WTC11 (cell line): ENCODE data around the gene PYY. TPM values are rescaled to one million over a fixed set of nuclear protein-coding genes. Genes with fewer than 3 reads are reported as not detected.

Source experiments
- ATAC-seq: fragments of 200-7000 bp; cut with Tn5 transposase; 2 replicates; pipeline ENCODE4 v1.10.0; 2021; ENCODE audit warnings: mild to moderate bottlenecking, moderate library complexity
- CTCF ChIA-PET: fragments of 300-600 bp; sonication (Branson Sonifier 250); formaldehyde crosslinking; loops from one replicate; lab custom pipeline; 2021; ENCODE audit warnings: antibody characterized with exemption; lab: Charles Lee
- POLR2A ChIA-PET: fragments of 350-600 bp; sonication (Branson Sonifier 250); formaldehyde crosslinking; loops from one replicate; lab custom pipeline; 2021; ENCODE audit warnings: antibody characterized with exemption; lab: Charles Lee
- DNase-seq: peaks from one replicate; pipeline ENCODE4 v3.0.0; 2021; ENCODE audit warnings: low spot score
- H3K27ac Mint-ChIP-seq: 2 replicates; pipeline ENCODE4 v1.8.0; 2021; ENCODE audit warnings: mixed read lengths
- H3K27me3 Mint-ChIP-seq: 2 replicates; pipeline ENCODE4 v1.8.0; 2021; ENCODE audit warnings: low read depth, mild to moderate bottlenecking, moderate library complexity, mixed read lengths
- H3K36me3 Mint-ChIP-seq: 2 replicates; pipeline ENCODE4 v1.8.0; 2021; ENCODE audit warnings: mixed read lengths
- H3K4me1 Mint-ChIP-seq: 2 replicates; pipeline ENCODE4 v1.8.0; 2022; ENCODE audit warnings: mixed read lengths
- H3K4me3 Mint-ChIP-seq: 2 replicates; pipeline ENCODE4 v1.8.0; 2021; ENCODE audit warnings: mild to moderate bottlenecking, moderate library complexity, mixed read lengths
- H3K9me3 Mint-ChIP-seq: 2 replicates; pipeline ENCODE4 v1.8.0; 2021; ENCODE audit warnings: mixed read lengths
- ATF1 ChIP-seq: sonication (generic); formaldehyde crosslinking; IDR thresholded peaks from 2 replicates; pipeline ENCODE4 v1.8.1; 2023; ENCODE audit warnings: mild to moderate bottlenecking, moderate library complexity, missing genetic modification reagents
- FOXK1 ChIP-seq: sonication (generic); formaldehyde crosslinking; IDR thresholded peaks from 2 replicates; pipeline ENCODE4 v1.8.0; 2022; ENCODE audit warnings: mild to moderate bottlenecking, moderate library complexity, missing genetic modification reagents
- JAZF1 ChIP-seq: fragments of 250-450 bp; sonication (Bioruptor Pico); IDR thresholded peaks from 2 replicates; pipeline ENCODE4 v1.9.0; 2021; ENCODE audit warnings: moderate library complexity, mild to moderate bottlenecking, inconsistent platforms
- NFATC4 ChIP-seq: fragments of 250-450 bp; sonication (Bioruptor Pico); IDR thresholded peaks from 2 replicates; pipeline ENCODE4 v1.9.0; 2021; ENCODE audit warnings: mild to moderate bottlenecking
- NFYB ChIP-seq: sonication (generic); formaldehyde crosslinking; conservative IDR thresholded peaks from 2 replicates; pipeline ENCODE4 v1.8.0; 2022; ENCODE audit warnings: low read depth, missing genetic modification reagents
- RELA ChIP-seq: sonication (generic); formaldehyde crosslinking; IDR thresholded peaks from 2 replicates; pipeline ENCODE4 v1.8.1; 2022; ENCODE audit warnings: missing genetic modification reagents, mild to moderate bottlenecking, borderline replicate concordance
- SP1 ChIP-seq: sonication (generic); formaldehyde crosslinking; conservative IDR thresholded peaks from 2 replicates; pipeline ENCODE4 v1.8.1; 2022; ENCODE audit warnings: missing genetic modification reagents
- ZBTB21 ChIP-seq: sonication (generic); formaldehyde crosslinking; IDR thresholded peaks from 2 replicates; pipeline ENCODE4 v1.8.1; 2023; ENCODE audit warnings: mild to moderate bottlenecking, missing genetic modification reagents, borderline replicate concordance
- ZNF121 ChIP-seq: sonication (generic); formaldehyde crosslinking; IDR thresholded peaks from 2 replicates; pipeline ENCODE4 v1.8.0; 2023; ENCODE audit warnings: missing genetic modification reagents
- ZNF138 ChIP-seq: sonication (generic); formaldehyde crosslinking; conservative IDR thresholded peaks from 2 replicates; pipeline ENCODE4 v1.8.1; 2022; ENCODE audit warnings: mild to moderate bottlenecking, moderate library complexity, missing genetic modification reagents
- ZNF219 ChIP-seq: sonication (generic); formaldehyde crosslinking; IDR thresholded peaks from 2 replicates; pipeline ENCODE4 v1.8.0; 2023; ENCODE audit warnings: missing genetic modification reagents, mild to moderate bottlenecking, borderline replicate concordance
- ZNF263 ChIP-seq: sonication (generic); formaldehyde crosslinking; IDR thresholded peaks from 2 replicates; pipeline ENCODE4 v1.8.1; 2022; ENCODE audit warnings: low read depth, mild to moderate bottlenecking, moderate library complexity, missing genetic modification reagents
- total RNA-seq: library from RNA; stranded (reverse); gene quantifications from 3 replicates; pipeline ENCODE4 v1.2.3, GENCODE V29; 2021
- TF ChIP-seq, protein P1 (sequence below): sonication (generic); formaldehyde crosslinking; IDR thresholded peaks from 2 replicates; pipeline ENCODE4 v1.8.0; 2022; ENCODE audit warnings: mild to moderate bottlenecking, missing genetic modification reagents
- TF ChIP-seq, protein P2 (sequence below): sonication (generic); formaldehyde crosslinking; conservative IDR thresholded peaks from 2 replicates; pipeline ENCODE4 v1.8.1; 2022; ENCODE audit warnings: mild to moderate bottlenecking, missing genetic modification reagents
- TF ChIP-seq, protein P3 (sequence below): sonication (generic); formaldehyde crosslinking; IDR thresholded peaks from 2 replicates; pipeline ENCODE4 v1.8.1; 2023; ENCODE audit warnings: mild to moderate bottlenecking, missing genetic modification reagents, moderate library complexity
- TF ChIP-seq, protein P4 (sequence below): fragments of 250-450 bp; sonication (Bioruptor Pico); IDR thresholded peaks from 2 replicates; pipeline ENCODE4 v1.9.0; 2021; ENCODE audit warnings: moderate library complexity, mild to moderate bottlenecking, inconsistent platforms, borderline replicate concordance
- TF ChIP-seq, protein P5 (sequence below): sonication (generic); formaldehyde crosslinking; IDR thresholded peaks from 2 replicates; pipeline ENCODE4 v1.8.1; 2022; ENCODE audit warnings: low read depth, missing genetic modification reagents, borderline replicate concordance
- TF ChIP-seq, protein P6 (sequence below): fragments of 200-600 bp; IDR thresholded peaks from 2 replicates; pipeline ENCODE4 v1.8.0; 2022; ENCODE audit warnings: antibody characterized with exemption
- TF ChIP-seq, protein P7 (sequence below): sonication (generic); formaldehyde crosslinking; IDR thresholded peaks from 2 replicates; pipeline ENCODE4 v1.8.1; 2022; ENCODE audit warnings: low read depth, mild to moderate bottlenecking, moderate library complexity, missing genetic modification reagents, borderline replicate concordance

The PYY gene
- total RNA-seq, 1 experiment from 2014 or later, result 0.72 TPM

DNA sequence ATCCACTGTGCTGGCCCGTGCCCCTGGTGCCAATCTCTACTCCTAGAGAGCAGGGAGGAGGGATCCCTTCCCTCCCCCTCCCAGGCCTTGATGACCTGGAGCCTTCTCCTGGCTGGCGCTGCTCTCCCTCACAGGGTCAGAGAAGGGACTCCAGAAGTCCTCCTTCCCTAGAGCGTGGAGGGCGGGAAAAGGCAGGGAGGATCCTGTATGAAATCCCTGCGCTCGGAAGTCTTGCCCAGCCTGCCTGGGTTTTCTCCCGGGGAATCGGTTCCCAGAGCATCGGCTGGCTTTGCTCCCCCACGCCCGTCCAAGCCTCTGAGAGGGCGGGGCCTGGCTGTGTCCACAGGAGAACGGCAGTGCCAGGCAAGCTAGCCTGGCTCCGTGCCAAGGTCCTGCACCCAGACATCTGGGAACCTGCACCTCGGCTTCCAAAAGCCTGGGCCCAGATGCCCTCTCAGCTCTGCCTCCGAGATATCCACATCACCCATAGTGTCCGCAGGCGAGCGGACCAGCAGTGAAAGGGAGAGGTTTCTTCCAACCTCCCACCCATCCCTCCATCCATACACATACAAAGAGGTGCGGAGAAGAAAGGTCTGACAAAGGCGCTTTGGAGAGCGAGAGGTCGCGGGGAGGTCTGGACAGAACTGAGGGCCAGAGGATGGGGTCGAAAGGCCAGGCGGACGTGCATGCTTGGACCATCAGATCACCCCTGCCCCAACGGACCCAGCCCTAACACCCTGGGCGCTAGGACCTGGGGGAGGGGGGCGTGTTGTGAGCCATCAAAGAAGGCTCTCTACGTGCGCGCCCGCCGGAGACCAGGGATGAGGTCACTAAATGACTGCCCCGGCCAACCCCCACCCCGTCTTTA, 47.5 kb downstream of the PYY start:
- TF ChIP-seq, protein P1, sequence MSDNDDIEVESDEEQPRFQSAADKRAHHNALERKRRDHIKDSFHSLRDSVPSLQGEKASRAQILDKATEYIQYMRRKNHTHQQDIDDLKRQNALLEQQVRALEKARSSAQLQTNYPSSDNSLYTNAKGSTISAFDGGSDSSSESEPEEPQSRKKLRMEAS (CRISPR knock-in tag), result peak; percentile 39; the same call in 1 of the 2 replicates
- TF ChIP-seq ZNF263 (CRISPR knock-in tag) (0 out of 2 replicates have a peak, but pooled peaks have one; percentile 51), SP1 (CRISPR knock-in tag) (peak; percentile 86), FOXK1 (peak; percentile 55; the same call in 1 of the 2 replicates), ZNF121 (peak; percentile 70)
- TF ChIP-seq, protein P2, sequence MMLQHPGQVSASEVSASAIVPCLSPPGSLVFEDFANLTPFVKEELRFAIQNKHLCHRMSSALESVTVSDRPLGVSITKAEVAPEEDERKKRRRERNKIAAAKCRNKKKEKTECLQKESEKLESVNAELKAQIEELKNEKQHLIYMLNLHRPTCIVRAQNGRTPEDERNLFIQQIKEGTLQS (CRISPR knock-in tag), result no peak
- H3K27ac Mint-ChIP-seq, result no peak overlapping the region
- H3K4me1 Mint-ChIP-seq, result peaks cover 37% of the 10 kb centered on the region
- peak; percentile 86 for DNase-seq
- peak overlapping the region; percentile 90 for H3K4me3 Mint-ChIP-seq
- H3K9me3 Mint-ChIP-seq, result no peaks in the 10 kb centered on the region
- ChIA-PET CTCF (interaction anchor here (0.6 to 7.7 kb wide), 14 partner anchors 11 to 581 kb away, joined by 3 to 49 read pairs (median 6); partner anchors contain the start of genes CD300LG and PPY), POLR2A (no interaction called here)
- H3K27me3 Mint-ChIP-seq, result peaks cover 55% of the 10 kb centered on the region
- no peaks in the 10 kb centered on the region for H3K36me3 Mint-ChIP-seq
- ATAC-seq, result peak; percentile 59

DNA sequence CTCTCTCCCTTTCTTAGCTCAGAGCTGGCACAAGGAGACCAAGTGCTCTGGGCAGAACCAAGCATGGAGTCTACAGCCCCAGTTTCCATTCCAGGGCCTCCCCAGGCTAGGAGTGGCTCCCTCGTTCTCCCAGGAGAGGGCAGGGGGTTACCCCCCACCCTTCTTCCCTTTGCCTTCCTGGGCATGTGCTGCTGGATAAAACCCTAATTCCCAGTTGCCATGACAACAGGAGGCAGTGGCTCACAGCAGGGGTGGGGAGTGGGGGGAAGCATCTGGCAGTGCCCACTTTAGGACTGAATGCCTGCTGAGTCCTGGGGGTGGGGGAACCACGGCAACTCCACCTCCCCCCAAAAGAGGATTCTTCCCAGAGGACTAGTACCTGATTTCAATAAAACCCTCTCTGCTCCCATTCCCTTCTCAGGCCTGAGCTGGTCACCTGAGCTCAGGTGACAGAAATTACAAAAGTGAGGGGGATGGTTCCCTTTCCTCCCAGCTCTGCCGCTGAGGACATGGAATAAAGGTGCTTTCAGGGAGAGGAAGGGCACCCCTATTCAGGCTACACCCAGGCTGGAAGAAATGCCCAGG, 48.2 kb downstream of the PYY start:
- ATAC-seq, result no peak; the same call in 1 of the 2 replicates
- CTCF ChIA-PET, result interaction anchor here (1.0 to 7.7 kb wide), 10 partner anchors 10 to 102 kb away, joined by 3 to 49 read pairs (median 7); partner anchors contain the start of genes CD300LG and PPY
- POLR2A ChIA-PET, result no interaction called here

More for the DNA sequence above, 48.2 kb downstream of the PYY start:
- DNase-seq, result no peak
- H3K4me1 Mint-ChIP-seq, result peaks cover 44% of the 10 kb centered on the region
- no peak overlapping the region for H3K27ac Mint-ChIP-seq
- H3K9me3 Mint-ChIP-seq, result no peaks in the 10 kb centered on the region
- TF ChIP-seq, protein P3, sequence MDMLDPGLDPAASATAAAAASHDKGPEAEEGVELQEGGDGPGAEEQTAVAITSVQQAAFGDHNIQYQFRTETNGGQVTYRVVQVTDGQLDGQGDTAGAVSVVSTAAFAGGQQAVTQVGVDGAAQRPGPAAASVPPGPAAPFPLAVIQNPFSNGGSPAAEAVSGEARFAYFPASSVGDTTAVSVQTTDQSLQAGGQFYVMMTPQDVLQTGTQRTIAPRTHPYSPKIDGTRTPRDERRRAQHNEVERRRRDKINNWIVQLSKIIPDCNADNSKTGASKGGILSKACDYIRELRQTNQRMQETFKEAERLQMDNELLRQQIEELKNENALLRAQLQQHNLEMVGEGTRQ (CRISPR knock-in tag), result no peak
- TF ChIP-seq, protein P4, sequence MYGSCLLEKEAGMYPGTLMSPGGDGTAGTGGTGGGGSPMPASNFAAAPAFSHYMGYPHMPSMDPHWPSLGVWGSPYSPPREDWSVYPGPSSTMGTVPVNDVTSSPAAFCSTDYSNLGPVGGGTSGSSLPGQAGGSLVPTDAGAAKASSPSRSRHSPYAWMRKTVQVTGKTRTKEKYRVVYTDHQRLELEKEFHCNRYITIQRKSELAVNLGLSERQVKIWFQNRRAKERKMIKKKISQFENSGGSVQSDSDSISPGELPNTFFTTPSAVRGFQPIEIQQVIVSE (CRISPR knock-in tag), result no peak
- TF ChIP-seq NFYB (CRISPR knock-in tag), result no peak
- no peak for TF ChIP-seq RELA
- TF ChIP-seq ZNF263 (CRISPR knock-in tag), result no peak
- TF ChIP-seq FOXK1, result no peak
- no peak for TF ChIP-seq NFATC4 (CRISPR knock-in tag)
- TF ChIP-seq ATF1 (CRISPR knock-in tag), result no peak
- TF ChIP-seq ZBTB21 (CRISPR knock-in tag), result no peak
- TF ChIP-seq, protein P5, sequence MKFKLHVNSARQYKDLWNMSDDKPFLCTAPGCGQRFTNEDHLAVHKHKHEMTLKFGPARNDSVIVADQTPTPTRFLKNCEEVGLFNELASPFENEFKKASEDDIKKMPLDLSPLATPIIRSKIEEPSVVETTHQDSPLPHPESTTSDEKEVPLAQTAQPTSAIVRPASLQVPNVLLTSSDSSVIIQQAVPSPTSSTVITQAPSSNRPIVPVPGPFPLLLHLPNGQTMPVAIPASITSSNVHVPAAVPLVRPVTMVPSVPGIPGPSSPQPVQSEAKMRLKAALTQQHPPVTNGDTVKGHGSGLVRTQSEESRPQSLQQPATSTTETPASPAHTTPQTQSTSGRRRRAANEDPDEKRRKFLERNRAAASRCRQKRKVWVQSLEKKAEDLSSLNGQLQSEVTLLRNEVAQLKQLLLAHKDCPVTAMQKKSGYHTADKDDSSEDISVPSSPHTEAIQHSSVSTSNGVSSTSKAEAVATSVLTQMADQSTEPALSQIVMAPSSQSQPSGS (CRISPR knock-in tag), result no peak
- TF ChIP-seq, protein P6, sequence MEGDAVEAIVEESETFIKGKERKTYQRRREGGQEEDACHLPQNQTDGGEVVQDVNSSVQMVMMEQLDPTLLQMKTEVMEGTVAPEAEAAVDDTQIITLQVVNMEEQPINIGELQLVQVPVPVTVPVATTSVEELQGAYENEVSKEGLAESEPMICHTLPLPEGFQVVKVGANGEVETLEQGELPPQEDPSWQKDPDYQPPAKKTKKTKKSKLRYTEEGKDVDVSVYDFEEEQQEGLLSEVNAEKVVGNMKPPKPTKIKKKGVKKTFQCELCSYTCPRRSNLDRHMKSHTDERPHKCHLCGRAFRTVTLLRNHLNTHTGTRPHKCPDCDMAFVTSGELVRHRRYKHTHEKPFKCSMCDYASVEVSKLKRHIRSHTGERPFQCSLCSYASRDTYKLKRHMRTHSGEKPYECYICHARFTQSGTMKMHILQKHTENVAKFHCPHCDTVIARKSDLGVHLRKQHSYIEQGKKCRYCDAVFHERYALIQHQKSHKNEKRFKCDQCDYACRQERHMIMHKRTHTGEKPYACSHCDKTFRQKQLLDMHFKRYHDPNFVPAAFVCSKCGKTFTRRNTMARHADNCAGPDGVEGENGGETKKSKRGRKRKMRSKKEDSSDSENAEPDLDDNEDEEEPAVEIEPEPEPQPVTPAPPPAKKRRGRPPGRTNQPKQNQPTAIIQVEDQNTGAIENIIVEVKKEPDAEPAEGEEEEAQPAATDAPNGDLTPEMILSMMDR, result no peak
- TF ChIP-seq, protein P7, sequence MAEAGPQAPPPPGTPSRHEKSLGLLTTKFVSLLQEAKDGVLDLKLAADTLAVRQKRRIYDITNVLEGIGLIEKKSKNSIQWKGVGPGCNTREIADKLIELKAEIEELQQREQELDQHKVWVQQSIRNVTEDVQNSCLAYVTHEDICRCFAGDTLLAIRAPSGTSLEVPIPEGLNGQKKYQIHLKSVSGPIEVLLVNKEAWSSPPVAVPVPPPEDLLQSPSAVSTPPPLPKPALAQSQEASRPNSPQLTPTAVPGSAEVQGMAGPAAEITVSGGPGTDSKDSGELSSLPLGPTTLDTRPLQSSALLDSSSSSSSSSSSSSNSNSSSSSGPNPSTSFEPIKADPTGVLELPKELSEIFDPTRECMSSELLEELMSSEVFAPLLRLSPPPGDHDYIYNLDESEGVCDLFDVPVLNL (CRISPR knock-in tag), result no peak
- TF ChIP-seq JAZF1 (CRISPR knock-in tag), result no peak
- no peak for TF ChIP-seq ZNF138 (CRISPR knock-in tag)
- TF ChIP-seq ZNF219 (CRISPR knock-in tag), result no peak
- TF ChIP-seq, all 79 proteins: peak for 0
- H3K36me3 Mint-ChIP-seq, result no peaks in the 10 kb centered on the region
- peaks cover 62% of the 10 kb centered on the region for H3K27me3 Mint-ChIP-seq
- peak overlapping the region; percentile 90 for H3K4me3 Mint-ChIP-seq
